GM12892 (cell line): ENCODE data around the gene NFKBIA.

ENCODE experiments used
- POLR2A ChIP-seq: IDR thresholded peaks from 2 replicates; pipeline ENCODE4 v1.6.1; 2011; ENCODE audit warnings: low read depth, low read length, control low read depth
- POLR2AphosphoS5 ChIP-seq: IDR thresholded peaks from 2 replicates; pipeline ENCODE4 v1.6.1; 2011; ENCODE audit warnings: low read depth, low read length, control low read depth
- TAF1 ChIP-seq: IDR thresholded peaks from 2 replicates; pipeline ENCODE4 v1.6.1; 2011; ENCODE audit warnings: low read depth, mild to moderate bottlenecking, control low read depth, low read length, borderline replicate concordance

- TF ChIP-seq POLR2A = no peak
- no peak for TF ChIP-seq POLR2AphosphoS5
- TF ChIP-seq TAF1 = no peak
Observed at GRCh38 chr14:35410858-35411257, 6.3 kb upstream of the NFKBIA start.
